ENCODE data around the gene PLCB2. TPM values are rescaled to one million over a fixed set of nuclear protein-coding genes. Genes with fewer than 3 reads are reported as not detected.

The PLCB2 gene
- total RNA-seq, 1 experiment from 2014 or later: 1.7 TPM

- TF ChIP-seq SIN3A (IDR thresholded peaks at IDR 0.05; ENCODE audit: borderline replicate concordance, insufficient read depth, low read depth, low read length) (no peak), CTCF (IDR thresholded peaks at IDR 0.05) (no peak), POLR2AphosphoS5 (IDR thresholded peaks at IDR 0.05; ENCODE audit: low read depth, low read length) (no peak), TCF7L2 (IDR thresholded peaks at IDR 0.05; ENCODE audit: low read depth, low read length) (no peak), REST (IDR thresholded peaks at IDR 0.05; ENCODE audit: insufficient read depth in 1 of 2, low read depth in 2 of 2, low read length in 1 of 2) (no peak)
- ATAC-seq: no peak
- Histone ChIP-seq H3K9me3 (ENCODE audit: control insufficient read depth, insufficient read depth, low read depth, low read length) (no peaks in the 10 kb centered on the region), H3K4me1 (ENCODE audit: control insufficient read depth, insufficient read depth, low read length) (peaks cover 13% of the 10 kb centered on the region; the same call in 1 of the 2 replicates), H3K27me3 (ENCODE audit: control insufficient read depth, insufficient read depth, low read length) (no peaks in the 10 kb centered on the region), H3K36me3 (ENCODE audit: control insufficient read depth, insufficient read depth, low read length) (no peaks in the 10 kb centered on the region), H3K4me3 (ENCODE audit: low read depth in 2 of 2, low read length in 2 of 2) (no peak overlapping the region), H3K27ac (ENCODE audit: low read length) (no peak overlapping the region)
- intact Hi-C loops (cut with micrococcal nuclease; ENCODE audit: unreplicated experiment): no loop called here
- no TSS peak for BruUV-seq (replicated peaks)
- no peak for DNase-seq (ENCODE audit: low read depth, low spot score)
- ChIA-PET CTCF (interaction anchor here (0.8 to 1.3 kb wide), 2 partner anchors 11 to 50 kb away, joined by 5 to 11 read pairs; partner anchors contain the start of gene CCDC9B), POLR2A (interaction anchor here (0.6 kb wide), 1 partner anchor 14 kb away, joined by 9 read pairs; no protein-coding TSS in a partner anchor)
- in situ Hi-C loops (cut with HindIII; ENCODE audit: low pct_unique_long_range_greater_than_20kb, low sequenced_read_pairs): no loop called here
These were observed 17.2 kb downstream of the PLCB2 start for GRCh38 chr15:40290545-40290917.

- no peaks in the 10 kb centered on the region for H3K36me3 ChIP-seq (ENCODE audit: control insufficient read depth, insufficient read depth, low read length)
- POLR2A ChIA-PET: no interaction called here
- in situ Hi-C loops (cut with HindIII; ENCODE audit: low pct_unique_long_range_greater_than_20kb, low sequenced_read_pairs): no loop called here
- peaks cover 16% of the 10 kb centered on the region; the same call in 1 of the 2 replicates for H3K4me1 ChIP-seq (ENCODE audit: control insufficient read depth, insufficient read depth, low read length)
- no peak for TF ChIP-seq CTCF (IDR thresholded peaks at IDR 0.05)
- no peak for TF ChIP-seq SIN3A (IDR thresholded peaks at IDR 0.05; ENCODE audit: borderline replicate concordance, insufficient read depth, low read depth, low read length)
- no peak for TF ChIP-seq REST (IDR thresholded peaks at IDR 0.05; ENCODE audit: insufficient read depth in 1 of 2, low read depth in 2 of 2, low read length in 1 of 2)
- no peak for TF ChIP-seq TCF7L2 (IDR thresholded peaks at IDR 0.05; ENCODE audit: low read depth, low read length)
- ATAC-seq (no peak), DNase-seq (ENCODE audit: low read depth, low spot score) (no peak)
- no peaks in the 10 kb centered on the region for H3K27me3 ChIP-seq (ENCODE audit: control insufficient read depth, insufficient read depth, low read length)
- CTCF ChIA-PET: no interaction called here
- no peaks in the 10 kb centered on the region for H3K9me3 ChIP-seq (ENCODE audit: control insufficient read depth, insufficient read depth, low read depth, low read length)
- intact Hi-C loops (cut with micrococcal nuclease; ENCODE audit: unreplicated experiment): no loop called here
- no TSS peak for BruUV-seq (replicated peaks)
- H3K4me3 ChIP-seq (ENCODE audit: low read depth in 2 of 2, low read length in 2 of 2): no peak overlapping the region
- H3K27ac ChIP-seq (ENCODE audit: low read length): no peak overlapping the region
These were observed 18.5 kb downstream of the PLCB2 start for GRCh38 chr15:40289140-40289775.

Measured in Panc1 (cell line).